NCI-H345 treated with DMSO at 0.1 percent for 48 hours (cell line): ENCODE measurements around the gene TMPRSS4.

Experiments used
- DNase-seq: peaks from one replicate; lab custom pipeline; 2025; ENCODE audit not compliant: unreplicated experiment; lab: John Stamatoyannopoulos, UW

Gene TMPRSS4, protein sequence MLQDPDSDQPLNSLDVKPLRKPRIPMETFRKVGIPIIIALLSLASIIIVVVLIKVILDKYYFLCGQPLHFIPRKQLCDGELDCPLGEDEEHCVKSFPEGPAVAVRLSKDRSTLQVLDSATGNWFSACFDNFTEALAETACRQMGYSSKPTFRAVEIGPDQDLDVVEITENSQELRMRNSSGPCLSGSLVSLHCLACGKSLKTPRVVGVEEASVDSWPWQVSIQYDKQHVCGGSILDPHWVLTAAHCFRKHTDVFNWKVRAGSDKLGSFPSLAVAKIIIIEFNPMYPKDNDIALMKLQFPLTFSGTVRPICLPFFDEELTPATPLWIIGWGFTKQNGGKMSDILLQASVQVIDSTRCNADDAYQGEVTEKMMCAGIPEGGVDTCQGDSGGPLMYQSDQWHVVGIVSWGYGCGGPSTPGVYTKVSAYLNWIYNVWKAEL

DNA sequence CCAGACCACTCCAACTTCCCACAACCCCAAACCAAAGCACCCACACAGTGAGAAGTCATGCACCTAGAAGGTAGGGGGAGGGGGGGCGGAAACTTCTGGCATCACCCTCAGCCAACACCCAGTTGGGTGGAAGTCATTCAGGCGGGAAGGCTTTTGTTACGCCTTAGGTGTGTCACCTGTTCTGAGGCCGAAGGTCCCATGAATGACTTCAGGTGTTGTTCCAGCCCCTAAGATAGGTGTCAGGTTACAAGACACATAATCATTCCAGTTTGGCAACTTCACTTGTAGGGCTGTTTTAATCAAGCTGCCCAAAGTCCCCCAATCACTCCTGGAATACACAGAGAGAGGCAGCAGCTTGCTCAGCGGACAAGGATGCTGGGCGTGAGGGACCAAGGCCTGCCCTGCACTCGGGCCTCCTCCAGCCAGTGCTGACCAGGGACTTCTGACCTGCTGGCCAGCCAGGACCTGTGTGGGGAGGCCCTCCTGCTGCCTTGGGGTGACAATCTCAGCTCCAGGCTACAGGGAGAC lies at the start of gene TMPRSS4:
TSS of gene TMPRSS4 (plus strand) at position 325 of the 528 bp plus-strand sequence. CDS start 225 bp downstream, outside the sequence.
- peak; percentile 57 for DNase-seq

DNA sequence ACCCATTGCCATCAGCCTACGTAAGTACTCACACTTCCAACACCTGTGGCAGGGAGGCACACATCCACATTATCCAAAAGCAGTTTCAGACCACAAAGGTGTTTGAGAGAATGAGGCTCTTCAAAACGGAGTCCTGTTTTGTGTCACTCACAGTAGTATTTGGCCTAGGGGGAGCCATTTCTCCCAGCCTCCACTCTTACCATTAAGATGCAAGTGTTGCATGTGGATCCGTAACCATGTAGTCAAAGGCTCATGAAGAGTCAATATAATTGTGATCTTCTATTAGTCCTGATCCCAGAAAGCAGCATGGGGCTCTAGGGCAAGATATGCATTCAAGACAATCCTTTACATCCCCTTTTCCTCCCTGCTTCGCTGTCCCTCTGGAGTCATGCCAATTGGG lies 49.2 kb upstream of the TMPRSS4 start:
- no peak for DNase-seq

GRCh38 chr11:118028626-118029025 lies 48.3 kb upstream of the TMPRSS4 start:
- no peak for DNase-seq

- DNase-seq, result no peak
Measured at GRCh38 chr11:118033443-118033842, 43.4 kb upstream of the TMPRSS4 start.

GRCh38 chr11:118042141-118042540 lies 34.7 kb upstream of the TMPRSS4 start:
- DNase-seq, result no peak

- no peak for DNase-seq
Measured at GRCh38 chr11:118042796-118043195, 34.1 kb upstream of the TMPRSS4 start.

- no peak for DNase-seq
Measured at GRCh38 chr11:118045191-118045590, 31.7 kb upstream of the TMPRSS4 start.

DNA sequence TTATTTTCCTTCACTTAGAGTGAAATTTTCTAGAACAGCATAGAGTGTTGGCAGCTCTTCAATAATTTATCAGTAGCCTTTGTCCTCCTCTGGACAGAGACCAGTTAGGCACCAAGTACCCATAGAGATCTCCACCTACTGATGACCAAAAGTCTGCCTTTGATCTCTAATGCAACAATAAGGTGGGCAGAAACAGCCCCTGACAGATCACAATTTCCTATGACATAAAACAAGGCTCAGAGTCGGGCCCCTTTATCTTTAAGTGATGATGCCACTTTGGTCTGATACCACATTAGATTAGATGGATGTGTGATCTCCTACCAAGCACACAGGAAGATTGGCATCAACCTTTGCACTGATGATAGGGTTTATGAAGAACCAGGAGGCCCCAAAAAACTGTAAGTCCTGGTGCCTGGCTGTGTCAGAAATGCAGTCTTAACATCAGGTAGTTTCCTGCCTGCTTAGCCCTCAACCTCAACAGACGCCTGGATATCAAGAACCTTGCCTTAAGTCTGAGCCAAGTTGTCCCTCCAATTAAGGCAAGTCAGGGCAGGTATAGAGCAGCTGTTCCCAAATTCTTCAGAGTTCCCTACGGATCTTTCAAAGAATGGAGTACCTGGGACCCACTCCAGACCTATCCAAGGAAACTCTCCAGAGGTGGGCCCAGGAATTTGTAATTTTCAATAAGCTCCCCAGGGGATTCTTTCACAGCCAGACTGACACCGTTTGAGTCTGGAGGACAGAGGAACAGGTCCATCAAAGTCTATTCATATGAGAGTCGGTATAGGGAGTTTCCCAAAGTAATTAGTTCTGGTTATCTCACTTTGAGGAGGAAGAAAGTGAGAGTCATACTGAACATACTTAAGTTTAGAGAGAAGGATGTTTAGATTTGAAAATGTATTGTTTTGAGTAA lies 30.6 kb upstream of the TMPRSS4 start:
- no peak for DNase-seq

DNA sequence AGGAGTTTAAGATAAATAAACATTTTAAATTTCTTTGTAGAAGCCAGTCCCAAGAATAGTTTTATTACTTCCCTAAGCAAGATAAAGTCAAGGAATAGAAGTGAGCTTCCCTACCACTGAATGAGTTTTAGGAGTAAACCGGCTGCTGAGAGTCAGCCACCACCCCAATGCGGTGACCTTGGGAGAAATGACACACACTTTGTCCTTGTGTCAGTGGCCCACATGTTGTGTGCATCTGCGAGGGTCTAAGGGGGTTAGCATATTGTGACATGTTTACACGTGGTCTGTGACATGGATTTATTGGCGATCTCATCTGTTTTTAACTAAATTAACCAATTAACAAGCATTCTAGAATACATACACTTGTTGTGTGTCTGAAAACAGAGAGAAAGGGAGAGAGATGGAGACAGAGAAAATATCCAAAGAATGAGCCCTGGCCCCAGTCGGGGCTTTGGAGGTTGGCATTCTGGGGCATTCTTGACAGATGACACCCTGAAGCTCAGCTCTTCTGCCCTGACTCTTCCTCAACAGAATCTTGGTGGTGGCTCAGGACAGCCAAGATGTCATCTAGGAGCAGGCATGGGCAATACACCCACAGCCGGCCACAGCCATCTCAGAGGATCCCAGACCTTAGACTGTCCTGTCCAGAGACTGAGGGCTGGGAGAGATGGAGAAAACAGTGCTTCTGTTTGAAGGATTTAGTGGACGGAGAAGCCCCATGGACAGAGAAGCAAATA lies 29.7 kb upstream of the TMPRSS4 start:
- no peak for DNase-seq

GRCh38 chr11:118047749-118048148 lies 29.1 kb upstream of the TMPRSS4 start:
- no peak for DNase-seq

GRCh38 chr11:118048472-118049370 lies 28.2 kb upstream of the TMPRSS4 start:
- no peak for DNase-seq

DNA sequence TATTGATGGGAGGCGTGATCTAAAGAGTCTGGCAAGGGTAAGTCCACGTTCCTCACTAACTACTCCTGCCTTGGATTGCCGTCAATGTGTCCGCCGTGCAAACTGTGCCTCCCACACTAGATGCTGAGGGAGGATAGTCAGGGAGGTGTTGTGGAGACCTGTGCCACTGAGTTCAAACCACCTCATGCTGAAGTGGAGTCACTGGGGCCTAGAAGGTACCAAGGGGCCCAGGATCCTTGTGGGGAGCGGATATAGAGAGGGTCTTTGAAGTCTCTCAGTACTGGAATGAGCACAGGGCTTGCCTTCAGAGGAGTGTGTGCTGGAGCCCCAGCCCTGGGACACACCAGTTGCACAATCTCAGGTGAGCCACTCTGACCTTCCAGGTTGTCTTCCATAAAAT lies 27.1 kb upstream of the TMPRSS4 start:
- DNase-seq, result no peak

- DNase-seq, result no peak
Measured at GRCh38 chr11:118050208-118050891, 26.5 kb upstream of the TMPRSS4 start.

DNA sequence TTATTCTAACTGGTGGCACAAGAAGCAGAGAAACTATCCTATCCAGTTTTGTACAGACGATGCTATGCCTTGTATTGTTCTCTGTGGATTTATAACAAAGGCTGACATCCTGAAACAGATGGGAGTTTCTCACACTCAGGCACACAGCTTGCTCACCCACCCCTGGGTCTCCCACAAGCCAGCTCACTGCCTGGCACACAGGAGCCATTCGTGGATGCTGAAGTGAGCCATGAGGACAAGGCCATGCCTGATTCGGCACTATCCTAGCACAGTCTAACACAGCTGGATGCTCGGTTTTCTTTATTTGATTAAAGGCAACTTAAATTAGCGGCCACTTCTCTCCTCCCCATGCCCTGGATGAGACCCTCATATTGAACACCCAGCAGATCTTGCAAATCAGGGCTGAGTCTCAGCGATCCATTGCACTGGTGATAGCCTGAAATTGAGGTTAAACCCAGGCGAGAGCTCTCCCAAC lies 25.7 kb upstream of the TMPRSS4 start:
- no peak for DNase-seq

DNA sequence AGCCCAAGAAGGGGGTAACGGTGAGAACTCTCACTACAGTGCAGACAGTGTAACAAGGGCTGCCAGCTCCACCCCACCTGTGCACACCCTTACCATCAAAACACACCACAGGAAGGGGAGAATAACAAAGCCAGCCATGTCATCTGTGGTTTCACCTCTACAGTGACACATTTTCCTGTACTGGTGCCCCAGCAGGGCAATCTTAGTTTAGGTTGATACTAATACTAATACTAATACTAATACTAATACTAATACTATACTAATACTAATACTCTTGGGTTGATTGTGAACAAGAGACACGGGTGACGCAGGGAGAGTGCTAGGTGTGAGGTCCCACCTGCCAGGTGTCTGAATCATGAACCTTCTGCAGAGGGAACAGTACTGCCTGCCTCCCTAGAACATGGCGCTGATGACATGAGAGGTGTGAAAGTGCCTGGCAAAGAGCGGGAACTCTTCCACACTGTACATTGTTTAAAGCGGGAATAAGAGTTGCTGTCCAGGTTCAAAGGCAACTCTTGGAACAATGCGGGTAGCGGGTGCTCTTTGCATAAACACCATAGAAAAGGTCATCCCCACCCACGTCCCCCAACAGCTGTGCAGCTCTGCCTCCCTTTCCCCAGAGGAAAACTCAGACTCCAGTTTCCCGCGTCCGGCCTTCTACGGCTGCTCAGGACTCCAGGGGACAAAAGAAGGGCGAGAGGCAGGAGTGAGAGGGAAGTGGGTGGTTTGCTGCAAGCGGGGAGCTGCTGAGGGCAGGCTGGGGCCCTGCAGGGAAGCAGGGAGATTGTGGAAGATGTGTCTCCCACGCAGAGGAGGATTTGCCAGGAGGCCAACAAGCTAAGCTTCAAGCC lies 25.0 kb upstream of the TMPRSS4 start:
- DNase-seq, result no peak

GRCh38 chr11:118052581-118053206 lies 24.2 kb upstream of the TMPRSS4 start:
- DNase-seq, result no peak

DNA sequence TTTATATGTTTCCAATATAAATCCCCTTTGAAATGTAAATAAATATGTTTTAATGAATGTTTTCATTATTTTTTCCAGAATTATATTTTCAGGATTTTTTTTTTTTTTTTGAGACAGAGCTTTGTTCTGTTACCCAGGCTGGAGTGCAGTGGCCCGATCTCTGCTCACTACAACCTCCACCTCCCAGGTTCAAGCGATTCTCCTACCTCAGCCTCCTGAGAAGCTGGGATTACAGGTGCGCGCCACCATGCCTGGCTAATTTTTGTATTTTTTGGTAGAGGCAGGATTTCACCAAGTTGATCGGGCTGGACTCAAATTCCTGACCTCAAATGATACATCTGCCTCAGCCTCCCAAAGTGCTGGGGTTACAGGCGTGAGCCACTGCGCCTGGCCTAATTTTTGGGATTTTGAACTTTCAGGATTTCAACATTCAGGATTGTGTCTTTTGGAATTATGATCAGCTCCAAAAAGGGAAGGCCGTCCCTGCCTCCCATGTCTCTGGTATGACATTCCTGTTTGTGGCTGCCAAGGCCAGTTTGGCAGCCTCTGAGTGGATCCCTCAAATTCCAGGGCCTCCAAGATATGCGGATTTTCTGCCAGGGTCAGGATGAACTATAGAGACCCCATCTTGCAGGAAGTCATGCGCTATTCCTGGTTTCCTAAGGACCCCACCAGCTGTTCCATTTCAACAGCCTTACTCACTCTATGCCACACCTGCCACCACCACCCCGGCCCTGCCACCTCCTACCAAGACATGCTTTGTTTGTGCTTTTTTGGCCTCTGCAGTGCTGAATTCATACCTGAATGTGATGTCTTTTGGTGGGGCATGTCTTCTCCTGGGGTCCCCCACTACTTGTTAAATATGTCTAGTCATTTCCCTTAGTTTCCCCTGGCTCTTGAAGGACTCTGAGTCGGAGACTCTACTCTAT lies 21.9 kb upstream of the TMPRSS4 start:
- no peak for DNase-seq
